ENCODE data around the gene SLC35F3.
"Not testable (repeated sequence)": the region's sequence is repeated elsewhere in the genome, so short reads cannot be mapped to it uniquely, and the experiment has no call there.

SLC35F3 gene

DNA sequence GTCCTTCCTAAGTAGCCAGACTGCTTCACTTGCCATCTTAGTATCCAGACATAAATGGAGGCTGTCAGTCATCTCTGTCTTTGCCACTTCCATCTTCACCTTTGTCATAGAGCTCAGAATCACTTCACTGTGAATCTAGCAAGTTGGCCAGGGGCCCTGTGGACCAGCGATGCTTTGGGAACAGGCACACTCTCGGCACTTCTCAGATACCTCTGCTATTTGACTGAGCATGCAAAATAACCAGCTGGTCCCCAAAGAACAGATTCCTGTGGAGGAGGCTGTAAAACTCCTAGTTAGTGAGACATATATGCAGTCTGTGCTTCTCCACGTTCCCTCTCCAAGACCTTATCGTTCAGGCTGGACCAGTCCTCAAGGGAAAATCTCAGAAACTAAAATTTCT lies 392.0 kb downstream of the SLC35F3 start:
- H3K36me3 ChIP-seq (ENCODE audit: control insufficient read depth, insufficient read depth, low read length), result no peaks in the 10 kb centered on the region
- 89 to 100% methylated on average over 3 to 4 of the region's 4 CpGs for WGBS, 2 experiments (ENCODE audit: insufficient coverage in 2 of 2)
- no peak overlapping the region for H3K27ac ChIP-seq (ENCODE audit: low read depth, low read length, severe bottlenecking)
- no peaks in the 10 kb centered on the region for H3K9me3 ChIP-seq (ENCODE audit: control insufficient read depth, low read length)
- H3K4me3 ChIP-seq (ENCODE audit: extremely low read depth, insufficient read depth, low read length, poor library complexity, severe bottlenecking), result no peak overlapping the region
- no peaks in the 10 kb centered on the region for H3K4me1 ChIP-seq (ENCODE audit: control insufficient read depth, insufficient read depth, low read length, poor library complexity, severe bottlenecking)

DNA sequence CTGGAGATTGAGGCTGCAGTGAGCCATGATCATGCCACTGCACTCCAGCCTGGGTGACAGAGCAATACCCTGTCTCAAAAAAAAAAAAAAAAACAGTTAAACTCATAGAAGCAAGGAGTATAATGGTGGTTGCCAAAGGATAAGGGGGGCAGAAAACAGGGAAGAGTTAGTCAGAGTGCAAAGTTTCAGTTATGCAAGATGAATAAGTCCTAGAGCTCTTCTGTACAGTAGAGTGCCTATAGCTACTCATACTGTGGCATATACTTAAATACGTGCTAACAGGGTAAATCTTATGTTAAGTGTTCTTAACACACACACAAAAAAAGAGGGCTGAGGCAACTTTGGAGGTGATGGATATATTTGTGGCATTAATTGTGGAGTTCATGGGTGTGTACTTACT lies 393.2 kb downstream of the SLC35F3 start:
- H3K4me1 ChIP-seq (ENCODE audit: control insufficient read depth, insufficient read depth, low read length, poor library complexity, severe bottlenecking), result no peaks in the 10 kb centered on the region
- no peak overlapping the region for H3K27ac ChIP-seq (ENCODE audit: low read depth, low read length, severe bottlenecking)
- no peak overlapping the region for H3K4me3 ChIP-seq (ENCODE audit: extremely low read depth, insufficient read depth, low read length, poor library complexity, severe bottlenecking)
- WGBS, 2 experiments (ENCODE audit: insufficient coverage in 2 of 2), result no CpG with 5 or more reads among the region's 1 CpG
- H3K9me3 ChIP-seq (ENCODE audit: control insufficient read depth, low read length), result no peaks in the 10 kb centered on the region
- H3K36me3 ChIP-seq (ENCODE audit: control insufficient read depth, insufficient read depth, low read length), result no peaks in the 10 kb centered on the region

DNA sequence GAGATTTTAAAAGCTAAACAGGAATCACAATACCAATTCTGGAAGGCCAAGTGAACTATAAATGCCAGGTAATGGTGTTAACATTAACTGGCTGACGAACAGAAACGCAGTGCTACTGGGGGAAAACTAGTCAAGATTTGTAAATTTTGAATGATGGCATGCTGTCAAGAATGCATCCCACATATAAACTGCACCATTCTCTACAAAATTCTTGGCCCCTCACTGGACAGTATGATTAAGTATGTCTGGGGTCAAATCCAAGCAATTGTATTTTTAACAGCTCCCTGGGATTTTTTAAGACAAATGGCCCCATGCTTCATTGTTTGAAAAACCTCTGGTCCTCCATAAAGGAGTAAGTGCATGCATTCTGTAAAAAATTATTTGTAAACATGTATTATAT lies 395.6 kb downstream of the SLC35F3 start:
- WGBS, 2 experiments (ENCODE audit: insufficient coverage in 2 of 2), result no CpG with 5 or more reads among the region's 2 CpGs
- H3K4me3 ChIP-seq (ENCODE audit: extremely low read depth, insufficient read depth, low read length, poor library complexity, severe bottlenecking), result no peak overlapping the region
- H3K27ac ChIP-seq (ENCODE audit: low read depth, low read length, severe bottlenecking), result no peak overlapping the region
- no peaks in the 10 kb centered on the region for H3K9me3 ChIP-seq (ENCODE audit: control insufficient read depth, low read length)
- no peaks in the 10 kb centered on the region for H3K36me3 ChIP-seq (ENCODE audit: control insufficient read depth, insufficient read depth, low read length)
- no peaks in the 10 kb centered on the region for H3K4me1 ChIP-seq (ENCODE audit: control insufficient read depth, insufficient read depth, low read length, poor library complexity, severe bottlenecking)

DNA sequence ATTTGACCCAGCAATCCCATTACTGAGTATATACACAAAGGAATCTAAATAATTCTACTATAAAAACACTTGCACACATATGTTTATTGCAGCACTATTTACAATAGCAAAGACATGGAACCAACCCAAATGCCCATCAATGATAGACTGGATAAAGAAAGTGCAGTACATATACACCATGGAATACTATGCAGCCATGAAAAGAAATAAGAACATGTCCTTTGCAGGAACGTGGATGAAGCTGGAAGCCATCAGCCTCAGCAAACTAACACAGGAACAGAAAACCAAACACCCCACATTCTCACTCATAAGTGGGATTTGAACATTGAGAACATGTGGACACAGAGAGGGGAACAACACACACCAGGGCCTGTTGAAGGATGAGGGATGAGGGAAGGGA lies 397.2 kb downstream of the SLC35F3 start:
- WGBS, 2 experiments (ENCODE audit: insufficient coverage in 2 of 2), result no CpG with 5 or more reads among the region's 1 CpG
- H3K4me1 ChIP-seq (ENCODE audit: control insufficient read depth, insufficient read depth, low read length, poor library complexity, severe bottlenecking), result not testable (repeated sequence)

DNA sequence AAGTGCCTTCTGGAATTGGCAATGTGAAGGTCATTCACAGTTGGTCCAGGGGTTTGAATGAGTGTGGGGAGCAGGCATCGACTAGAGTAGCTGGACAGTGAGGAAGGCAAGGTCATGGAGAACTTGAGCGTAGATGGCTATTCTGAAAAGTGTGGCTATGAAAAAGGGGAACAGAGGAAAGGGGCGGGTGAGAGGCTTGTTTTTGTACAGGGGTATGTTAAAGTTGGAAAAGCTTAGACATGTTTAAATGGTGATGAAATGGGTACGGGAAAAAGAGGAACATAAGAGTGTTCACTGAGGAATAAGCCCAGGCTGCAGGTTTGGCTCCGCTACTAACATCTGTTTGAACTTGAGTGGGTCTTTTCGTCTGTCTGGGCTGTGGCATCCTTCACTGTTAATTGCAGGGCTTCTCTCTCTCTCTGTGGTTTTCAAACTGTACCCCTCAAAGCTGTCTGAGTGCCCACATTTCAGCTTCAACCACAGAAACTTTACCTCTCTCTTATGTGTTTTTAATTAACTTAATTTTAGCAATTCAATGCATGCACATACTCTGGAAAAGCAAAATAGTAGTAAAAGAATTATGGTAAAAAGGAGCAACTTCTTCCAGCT lies 398.0 kb downstream of the SLC35F3 start:
- Histone ChIP-seq H3K27ac (ENCODE audit: low read depth, low read length, severe bottlenecking) (no peak overlapping the region), H3K4me3 (ENCODE audit: extremely low read depth, insufficient read depth, low read length, poor library complexity, severe bottlenecking) (no peak overlapping the region), H3K9me3 (ENCODE audit: control insufficient read depth, low read length) (no peaks in the 10 kb centered on the region), H3K4me1 (ENCODE audit: control insufficient read depth, insufficient read depth, low read length, poor library complexity, severe bottlenecking) (no peaks in the 10 kb centered on the region), H3K36me3 (ENCODE audit: control insufficient read depth, insufficient read depth, low read length) (no peaks in the 10 kb centered on the region)
- WGBS, 2 experiments (ENCODE audit: insufficient coverage in 2 of 2), result 87 to 90% methylated on average over 6 of the region's 6 CpGs

More for the DNA sequence above, 397.2 kb downstream of the SLC35F3 start:
- not testable (repeated sequence) for H3K4me3 ChIP-seq (ENCODE audit: extremely low read depth, insufficient read depth, low read length, poor library complexity, severe bottlenecking); H3K9me3 ChIP-seq (ENCODE audit: control insufficient read depth, low read length); H3K36me3 ChIP-seq (ENCODE audit: control insufficient read depth, insufficient read depth, low read length); H3K27ac ChIP-seq (ENCODE audit: low read depth, low read length, severe bottlenecking)

DNA sequence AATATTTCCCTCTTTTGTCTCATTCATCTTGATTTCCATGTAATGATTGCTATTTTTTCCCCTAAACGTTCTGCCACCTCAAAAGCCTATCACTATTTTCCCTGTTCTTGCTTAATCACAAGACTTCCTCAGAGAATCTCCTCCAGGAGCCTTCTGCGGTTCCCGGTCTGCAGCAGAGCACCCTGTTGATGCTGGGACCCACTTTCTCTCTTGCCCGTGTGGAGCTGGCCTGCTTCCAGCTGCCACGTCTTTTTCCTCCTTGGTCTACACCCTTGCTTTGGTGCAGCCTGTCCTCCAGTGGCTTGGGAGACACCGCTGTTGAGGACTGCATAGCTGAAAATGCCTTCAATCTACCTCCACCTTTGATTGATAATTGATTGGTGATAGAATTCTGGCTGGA lies 398.8 kb downstream of the SLC35F3 start:
- WGBS, 2 experiments (ENCODE audit: insufficient coverage in 2 of 2), result 53 to 60% methylated on average over 3 to 5 of the region's 6 CpGs
- no peak overlapping the region for H3K27ac ChIP-seq (ENCODE audit: low read depth, low read length, severe bottlenecking)
- no peaks in the 10 kb centered on the region for H3K36me3 ChIP-seq (ENCODE audit: control insufficient read depth, insufficient read depth, low read length)
- no peaks in the 10 kb centered on the region for H3K9me3 ChIP-seq (ENCODE audit: control insufficient read depth, low read length)
- H3K4me3 ChIP-seq (ENCODE audit: extremely low read depth, insufficient read depth, low read length, poor library complexity, severe bottlenecking), result no peak overlapping the region
- no peaks in the 10 kb centered on the region for H3K4me1 ChIP-seq (ENCODE audit: control insufficient read depth, insufficient read depth, low read length, poor library complexity, severe bottlenecking)

DNA sequence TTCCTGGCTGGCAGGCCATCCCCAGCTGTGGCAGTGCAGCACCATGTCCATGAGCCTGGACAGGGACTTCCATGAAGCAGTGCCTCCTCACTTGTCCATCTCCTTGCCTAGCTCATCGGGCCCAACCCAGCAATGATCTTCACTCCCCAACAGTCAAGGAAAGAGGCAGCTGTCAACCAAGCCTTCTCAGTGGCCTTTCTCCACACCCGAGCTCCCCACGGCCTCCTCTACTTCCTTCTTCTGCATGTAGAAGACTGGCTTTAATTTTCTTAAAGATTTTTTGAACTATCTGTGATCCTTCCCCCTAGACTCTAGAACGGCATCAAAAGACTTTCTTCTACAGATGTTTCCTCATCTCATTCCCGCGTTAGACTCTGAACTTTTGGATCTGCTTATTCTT lies 403.2 kb downstream of the SLC35F3 start:
- whole genome bisulfite sequencing, 2 experiments (ENCODE audit: insufficient coverage in 2 of 2), result 94 to 100% methylated on average over 1 to 3 of the region's 6 CpGs
- Histone ChIP-seq H3K27ac (ENCODE audit: low read depth, low read length, severe bottlenecking) (no peak overlapping the region), H3K9me3 (ENCODE audit: control insufficient read depth, low read length) (no peaks in the 10 kb centered on the region), H3K4me3 (ENCODE audit: extremely low read depth, insufficient read depth, low read length, poor library complexity, severe bottlenecking) (no peak overlapping the region), H3K4me1 (ENCODE audit: control insufficient read depth, insufficient read depth, low read length, poor library complexity, severe bottlenecking) (peaks cover 7% of the 10 kb centered on the region), H3K36me3 (ENCODE audit: control insufficient read depth, insufficient read depth, low read length) (no peaks in the 10 kb centered on the region)

DNA sequence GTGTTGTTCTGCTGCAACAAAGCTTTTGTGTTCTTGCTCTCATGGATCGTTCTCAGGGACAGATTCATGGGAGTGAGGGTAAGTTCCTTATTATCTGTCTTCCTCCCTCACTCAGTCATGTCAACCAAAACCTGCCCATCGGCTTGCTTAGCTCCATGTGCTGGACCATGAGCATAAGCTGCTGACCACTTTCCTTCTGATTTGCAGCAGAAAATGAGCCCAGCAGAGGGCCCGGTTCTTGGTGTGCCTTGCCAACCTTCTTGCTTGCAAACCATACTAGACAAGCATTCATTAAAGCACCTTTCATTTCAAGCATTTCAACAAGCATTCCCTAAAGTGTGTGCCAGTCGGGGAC lies 404.7 kb downstream of the SLC35F3 start:
- WGBS, 2 experiments (ENCODE audit: insufficient coverage in 2 of 2), result 93 to 100% methylated on average over 3 of the region's 4 CpGs
- no peak overlapping the region for H3K4me3 ChIP-seq (ENCODE audit: extremely low read depth, insufficient read depth, low read length, poor library complexity, severe bottlenecking)
- H3K4me1 ChIP-seq (ENCODE audit: control insufficient read depth, insufficient read depth, low read length, poor library complexity, severe bottlenecking), result peaks cover 10% of the 10 kb centered on the region
- H3K36me3 ChIP-seq (ENCODE audit: control insufficient read depth, insufficient read depth, low read length), result no peaks in the 10 kb centered on the region
- H3K27ac ChIP-seq (ENCODE audit: low read depth, low read length, severe bottlenecking), result no peak overlapping the region
- H3K9me3 ChIP-seq (ENCODE audit: control insufficient read depth, low read length), result no peaks in the 10 kb centered on the region

DNA sequence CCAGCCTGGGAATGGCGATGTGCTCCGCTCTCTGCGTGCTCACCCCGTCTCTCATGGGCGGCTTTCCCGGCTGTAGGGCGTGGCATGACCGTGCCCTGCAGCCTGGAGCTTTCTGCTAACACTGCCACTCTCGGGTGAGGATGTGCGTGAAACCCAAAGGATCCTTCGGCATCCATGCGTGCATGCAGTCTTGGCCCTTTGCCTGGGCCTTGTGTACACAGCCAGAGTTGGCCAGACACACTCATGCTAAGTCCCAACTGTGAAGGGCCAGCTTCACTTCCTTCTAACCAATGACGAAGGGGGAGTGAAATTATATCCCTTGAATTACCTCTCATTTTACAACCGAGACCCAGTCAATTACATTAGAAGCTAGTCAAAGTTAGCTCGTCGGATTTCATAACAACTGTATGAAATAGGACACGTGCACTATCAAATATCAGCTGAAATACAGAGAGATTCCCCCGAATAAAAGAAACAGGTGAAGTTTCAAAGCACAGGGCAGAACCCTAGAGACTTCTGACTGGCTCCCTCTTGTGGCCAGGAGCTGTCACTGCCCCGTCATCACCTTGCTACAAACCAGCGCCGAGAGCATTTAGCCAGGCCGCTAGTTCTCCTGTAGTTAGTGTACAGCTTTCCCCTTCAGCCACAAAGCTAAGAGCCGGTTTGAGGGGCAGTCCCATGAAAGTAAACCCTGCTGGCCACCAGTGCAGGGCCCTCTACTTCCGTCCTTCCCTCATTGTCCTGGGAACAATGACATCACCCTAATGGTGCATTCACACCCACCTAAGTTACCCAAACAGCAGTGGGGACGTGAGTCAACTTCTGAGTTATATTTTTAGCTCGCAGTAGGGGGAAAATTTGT lies 405.4 kb downstream of the SLC35F3 start:
- Histone ChIP-seq H3K4me1 (ENCODE audit: control insufficient read depth, insufficient read depth, low read length, poor library complexity, severe bottlenecking) (peaks cover 15% of the 10 kb centered on the region), H3K27ac (ENCODE audit: low read depth, low read length, severe bottlenecking) (peak overlapping the region; percentile 23), H3K4me3 (ENCODE audit: extremely low read depth, insufficient read depth, low read length, poor library complexity, severe bottlenecking) (no peak overlapping the region), H3K36me3 (ENCODE audit: control insufficient read depth, insufficient read depth, low read length) (no peaks in the 10 kb centered on the region), H3K9me3 (ENCODE audit: control insufficient read depth, low read length) (no peaks in the 10 kb centered on the region)
- 57 to 58% methylated on average over 22 to 23 of the region's 26 CpGs for WGBS, 2 experiments (ENCODE audit: insufficient coverage in 2 of 2)

DNA sequence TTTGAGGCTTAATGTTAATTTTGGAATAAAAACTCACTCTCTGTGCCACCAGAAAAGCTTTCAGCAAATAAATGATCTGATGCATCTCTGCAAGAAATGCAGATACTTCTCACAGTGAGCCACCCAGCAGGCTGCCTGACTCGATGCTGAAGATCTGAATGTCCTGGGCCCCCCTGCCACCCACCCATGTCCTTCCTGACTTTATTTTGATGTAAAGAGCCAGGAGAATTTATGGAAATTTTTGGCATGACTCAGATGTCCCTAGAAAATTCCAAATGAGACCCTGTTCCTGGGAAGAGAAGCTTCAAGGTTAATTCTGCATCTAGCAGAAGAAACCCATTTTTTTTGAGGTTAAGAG lies 406.0 kb downstream of the SLC35F3 start:
- H3K4me1 ChIP-seq (ENCODE audit: control insufficient read depth, insufficient read depth, low read length, poor library complexity, severe bottlenecking), result peaks cover 21% of the 10 kb centered on the region
- peak overlapping the region; percentile 23 for H3K27ac ChIP-seq (ENCODE audit: low read depth, low read length, severe bottlenecking)
- H3K4me3 ChIP-seq (ENCODE audit: extremely low read depth, insufficient read depth, low read length, poor library complexity, severe bottlenecking), result no peak overlapping the region
- H3K9me3 ChIP-seq (ENCODE audit: control insufficient read depth, low read length), result no peaks in the 10 kb centered on the region
- no peaks in the 10 kb centered on the region for H3K36me3 ChIP-seq (ENCODE audit: control insufficient read depth, insufficient read depth, low read length)
- no CpG with 5 or more reads among the region's 1 CpG for WGBS, 2 experiments (ENCODE audit: insufficient coverage in 2 of 2)

DNA sequence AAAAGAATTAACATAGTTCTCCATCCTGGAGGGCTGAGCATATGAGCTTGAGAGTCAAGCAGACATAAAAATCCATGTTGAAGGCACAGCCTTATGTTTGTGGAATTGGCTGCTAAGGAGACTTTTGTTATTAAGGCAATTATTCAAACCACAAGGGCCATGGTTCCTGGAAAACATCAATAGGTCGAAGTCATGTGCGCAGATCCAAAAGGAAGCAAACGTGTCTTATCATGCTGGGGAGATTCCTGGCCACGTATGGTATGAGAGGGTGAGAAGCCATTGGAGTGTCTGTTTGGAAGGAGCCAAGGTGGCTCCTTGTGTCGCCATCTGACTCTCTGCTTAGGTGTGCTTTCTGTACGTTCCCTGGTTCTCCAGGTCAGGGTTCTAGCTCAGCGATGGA lies 406.9 kb downstream of the SLC35F3 start:
- WGBS, 2 experiments (ENCODE audit: insufficient coverage in 2 of 2), result 91 to 97% methylated on average over 7 of the region's 7 CpGs
- no peaks in the 10 kb centered on the region for H3K9me3 ChIP-seq (ENCODE audit: control insufficient read depth, low read length)

More for the DNA sequence above, 406.9 kb downstream of the SLC35F3 start:
- H3K4me1 ChIP-seq (ENCODE audit: control insufficient read depth, insufficient read depth, low read length, poor library complexity, severe bottlenecking), result peaks cover 29% of the 10 kb centered on the region
- H3K27ac ChIP-seq (ENCODE audit: low read depth, low read length, severe bottlenecking), result no peak overlapping the region
- no peak overlapping the region for H3K4me3 ChIP-seq (ENCODE audit: extremely low read depth, insufficient read depth, low read length, poor library complexity, severe bottlenecking)
- H3K36me3 ChIP-seq (ENCODE audit: control insufficient read depth, insufficient read depth, low read length), result no peaks in the 10 kb centered on the region

All from mesodermal cell (in vitro differentiated cells).